Body of pancreas (tissue), 4 donors: ENCODE data around the gene HORMAD2. TPM values are rescaled to one million over a fixed set of nuclear protein-coding genes. Genes with fewer than 3 reads are reported as not detected.

Source experiments
- ATAC-seq: fragments of 150-250 bp; one replicate; pipeline ENCODE4 v1.9.1; 2016
- DNase-seq, 4 donors: peaks; one replicate each; pipeline ENCODE4 v3.0.0-alpha.2; 2019
- H3K27ac ChIP-seq, 4 donors: fragments of 200-600 bp; sonication (generic); 1 replicate in 3 of 4; 2 replicates in 1 of 4; pipeline versions ENCODE4 v1.5.1 to v1.6.1; 2016 to 2019; ENCODE audit warnings: mild to moderate bottlenecking in 1 of 4, mixed read lengths in 1 of 4, moderate library complexity in 1 of 4
- H3K27me3 ChIP-seq, 2 donors: fragments of 200-600 bp; sonication (generic); one replicate each; pipeline ENCODE4 v1.6.0; 2016; ENCODE audit warnings: mild to moderate bottlenecking in 1 of 2
- H3K36me3 ChIP-seq, 2 donors: fragments of 200-600 bp; sonication (generic); replicated peaks in 1 of 2; 2 replicates each; pipeline ENCODE4 v1.5.1; 2016; ENCODE audit warnings: low read depth in 2 of 2; ENCODE audit not compliant: insufficient read depth in 1 of 2
- H3K4me1 ChIP-seq: fragments of 200-600 bp; sonication (generic); one replicate; pipeline ENCODE4 v1.6.0; 2016
- H3K4me3 ChIP-seq, 2 donors: fragments of 200-600 bp; sonication (generic); 1 replicate in 1 of 2; 2 replicates in 1 of 2; pipeline ENCODE4 v1.5.1; 2016 to 2019
- H3K9me3 ChIP-seq, 3 donors: fragments of 200-600 bp; sonication (generic); 1 replicate in 2 of 3; 2 replicates in 1 of 3; pipeline ENCODE4 v1.5.1; 2016
- CTCF ChIP-seq, 7 experiments: fragments of 450-650 bp in 4 of 7; fragments of 200-600 bp in 3 of 7; sonication (generic) in 3 of 7; IDR thresholded peaks; one replicate each; pipeline ENCODE4 v1.5.1; 2016 to 2019; ENCODE audit warnings: antibody characterized with exemption in 7 of 7
- POLR2A ChIP-seq, 3 donors: fragments of 450-650 bp; IDR thresholded peaks; one replicate each; pipeline ENCODE4 v1.6.1; 2016; ENCODE audit warnings: antibody characterized with exemption in 3 of 3, mild to moderate bottlenecking in 2 of 3
- WGBS, 2 donors: methylation state at CpG; one replicate each; pipeline ENCODE4 v1.1.5; 2017; 5-methylcytosine and 5-hydroxymethylcytosine counted together
- intact Hi-C: fragments of 100-400 bp; cut with DNase I; formaldehyde crosslinking; loops from one replicate; pipeline ENCODE4 v1.15.1; 2023
- total RNA-seq, 2 donors: library from RNA; depleted of rRNA; stranded (reverse); fragments of >200 nt; gene quantifications; one replicate each; pipeline ENCODE4 v1.1.0, GENCODE V29; 2016

Gene HORMAD2
- total RNA-seq, 2 donors from 2014 or later: not detected

- 74 to 80% methylated on average over 2 of the region's 2 CpGs for WGBS, 2 donors
- Histone ChIP-seq H3K36me3 (no peaks in the 10 kb centered on the region), H3K9me3 (no peaks in the 10 kb centered on the region), H3K27ac (no peak overlapping the region), H3K27me3 (no peaks in the 10 kb centered on the region), H3K4me3 (no peak overlapping the region), H3K4me1 (peaks cover 34% of the 10 kb centered on the region)
- TF ChIP-seq POLR2A (IDR thresholded peaks at IDR 0.05) (no peak), CTCF (IDR thresholded peaks at IDR 0.05) (no peak)
- ATAC-seq (no peak), DNase-seq (no peak)
- intact Hi-C loops: no loop called here
These were observed 38.4 kb upstream of the HORMAD2 start for GRCh38 chr22:30041881-30042280.

- Histone ChIP-seq H3K27me3 (no peaks in the 10 kb centered on the region), H3K27ac (no peak overlapping the region)
These were observed 37.1 kb upstream of the HORMAD2 start for GRCh38 chr22:30043161-30043560.

GRCh38 chr22:30044369-30044768 lies 35.9 kb upstream of the HORMAD2 start:
- 38 to 42% methylated on average over 3 of the region's 3 CpGs for WGBS, 2 donors
- intact Hi-C loops: no loop called here
- no peak for TF ChIP-seq POLR2A (IDR thresholded peaks at IDR 0.05)
- no peak for TF ChIP-seq CTCF (IDR thresholded peaks at IDR 0.05)
- Histone ChIP-seq H3K4me1 (peaks cover 19% of the 10 kb centered on the region), H3K4me3 (no peak overlapping the region), H3K9me3 (no peaks in the 10 kb centered on the region), H3K36me3 (no peaks in the 10 kb centered on the region), H3K27me3 (no peaks in the 10 kb centered on the region), H3K27ac (peak overlapping the region in 3 of 4 donors; percentile 41 to 55 (median 49))
- DNase-seq (peak; percentile 44 to 87 (median 58)), ATAC-seq (peak; percentile 91)

More at GRCh38 chr22:30043161-30043560, 37.1 kb upstream of the HORMAD2 start:
- DNase-seq (no peak), ATAC-seq (no peak)
- Histone ChIP-seq H3K36me3 (no peaks in the 10 kb centered on the region), H3K9me3 (no peaks in the 10 kb centered on the region), H3K4me1 (peaks cover 29% of the 10 kb centered on the region), H3K4me3 (no peak overlapping the region)
- 55 to 75% methylated on average over 4 of the region's 4 CpGs for WGBS, 2 donors
- intact Hi-C loops: no loop called here
- no peak for TF ChIP-seq CTCF (IDR thresholded peaks at IDR 0.05)
- no peak for TF ChIP-seq POLR2A (IDR thresholded peaks at IDR 0.05)

DNA sequence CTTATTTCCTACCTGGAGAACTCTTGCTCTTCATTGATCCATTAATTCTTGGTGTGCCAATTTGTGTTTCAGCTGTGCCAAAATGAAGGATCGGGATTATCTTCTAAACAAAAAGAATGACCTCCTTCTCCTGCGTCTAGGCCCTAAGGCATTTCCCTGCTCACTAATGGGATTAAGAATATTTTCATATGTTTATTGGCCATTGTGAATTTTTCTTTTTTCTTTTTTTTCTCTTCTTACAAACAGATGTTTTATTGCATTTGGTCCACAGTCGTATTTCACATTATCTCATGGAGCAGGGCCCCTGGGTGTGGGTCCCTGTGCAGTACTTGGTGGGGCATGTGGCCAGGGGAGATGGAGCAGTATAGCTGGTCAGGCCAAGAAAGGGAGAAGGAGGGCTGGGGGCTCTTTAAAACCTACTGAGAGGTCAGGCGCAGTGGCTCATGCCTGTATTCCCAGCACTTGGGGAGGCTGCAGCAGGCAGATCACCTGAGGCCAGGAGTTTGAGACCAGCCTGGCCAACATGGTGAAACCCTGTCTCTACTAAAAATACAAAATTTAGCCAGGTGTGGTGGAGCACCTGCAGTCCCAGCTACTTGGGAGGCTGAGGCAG lies 35.3 kb upstream of the HORMAD2 start:
- H3K27me3 ChIP-seq: no peaks in the 10 kb centered on the region
- H3K27ac ChIP-seq: peak overlapping the region in 3 of 4 donors; percentile 41 to 55 (median 49)
- intact Hi-C loops: no loop called here
- TF ChIP-seq POLR2A (IDR thresholded peaks at IDR 0.05) (no peak), CTCF (IDR thresholded peaks at IDR 0.05) (no peak)
- H3K4me3 ChIP-seq: no peak overlapping the region
- H3K4me1 ChIP-seq: peaks cover 19% of the 10 kb centered on the region
- no peaks in the 10 kb centered on the region for H3K36me3 ChIP-seq
- no peak for ATAC-seq
- DNase-seq: no peak
- WGBS, 2 donors: 84 to 85% methylated on average over 4 of the region's 4 CpGs
- H3K9me3 ChIP-seq: no peaks in the 10 kb centered on the region

DNA sequence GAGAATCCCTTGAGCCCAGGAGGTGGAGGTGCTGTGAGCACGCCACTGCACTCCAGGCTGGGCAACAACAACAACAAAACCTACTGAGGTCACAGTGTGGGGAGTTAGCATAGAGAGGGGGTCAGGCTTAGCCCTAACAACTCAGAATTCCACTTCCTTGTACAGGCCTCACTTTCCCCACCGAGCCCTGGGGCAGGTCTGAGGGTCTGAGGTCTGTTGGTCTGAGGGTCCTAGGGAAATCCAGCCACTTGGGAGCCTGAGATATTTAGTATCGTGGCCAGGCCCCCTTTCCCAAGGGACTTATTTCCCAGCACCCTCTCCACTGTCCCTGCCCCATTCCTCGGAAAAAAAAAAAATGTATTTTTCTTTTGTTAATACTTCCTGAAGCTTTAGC lies 34.8 kb upstream of the HORMAD2 start:
- TF ChIP-seq POLR2A (IDR thresholded peaks at IDR 0.05) (no peak), CTCF (IDR thresholded peaks at IDR 0.05) (no peak)
- Histone ChIP-seq H3K9me3 (no peaks in the 10 kb centered on the region), H3K4me1 (peaks cover 19% of the 10 kb centered on the region), H3K36me3 (no peaks in the 10 kb centered on the region), H3K27ac (no peak overlapping the region), H3K4me3 (no peak overlapping the region), H3K27me3 (no peaks in the 10 kb centered on the region)
- intact Hi-C loops: no loop called here
- WGBS, 2 donors: 80 to 82% methylated on average over 4 of the region's 4 CpGs
- ATAC-seq (no peak), DNase-seq (no peak)
